ENCODE results near the gene TTLL12.
A peak's percentile ranks its signal among the peaks of the same experiment; 100 is the strongest.

Gene TTLL12

DNA sequence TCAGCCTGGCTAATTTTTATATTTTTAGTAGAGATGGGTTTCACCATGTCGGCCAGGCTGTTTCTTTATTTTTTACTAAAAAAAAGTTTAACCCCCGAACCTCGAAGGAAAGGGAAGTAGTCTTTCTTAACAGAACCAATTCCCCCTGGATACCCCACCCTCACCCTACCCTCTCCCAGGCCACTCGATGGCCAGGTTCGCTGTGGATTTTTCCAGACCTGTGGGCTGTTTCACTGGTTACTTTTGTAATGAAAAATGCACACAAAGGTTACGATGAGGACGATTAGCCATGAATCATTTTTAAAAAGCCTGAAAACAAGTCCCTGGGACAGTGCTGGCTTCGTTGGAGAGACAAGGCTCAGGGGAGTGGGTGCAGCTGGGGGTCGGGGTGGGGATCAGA lies 33.0 kb downstream of the TTLL12 start:
- TF ChIP-seq EZH2 (optimal IDR thresholded peaks at IDR 0.05; ENCODE audit: low read depth, low read length) (no peak), EZH2phosphoT487 (IDR thresholded peaks at IDR 0.05; ENCODE audit: low read length) (no peak)
- TF ChIP-seq, protein P1, sequence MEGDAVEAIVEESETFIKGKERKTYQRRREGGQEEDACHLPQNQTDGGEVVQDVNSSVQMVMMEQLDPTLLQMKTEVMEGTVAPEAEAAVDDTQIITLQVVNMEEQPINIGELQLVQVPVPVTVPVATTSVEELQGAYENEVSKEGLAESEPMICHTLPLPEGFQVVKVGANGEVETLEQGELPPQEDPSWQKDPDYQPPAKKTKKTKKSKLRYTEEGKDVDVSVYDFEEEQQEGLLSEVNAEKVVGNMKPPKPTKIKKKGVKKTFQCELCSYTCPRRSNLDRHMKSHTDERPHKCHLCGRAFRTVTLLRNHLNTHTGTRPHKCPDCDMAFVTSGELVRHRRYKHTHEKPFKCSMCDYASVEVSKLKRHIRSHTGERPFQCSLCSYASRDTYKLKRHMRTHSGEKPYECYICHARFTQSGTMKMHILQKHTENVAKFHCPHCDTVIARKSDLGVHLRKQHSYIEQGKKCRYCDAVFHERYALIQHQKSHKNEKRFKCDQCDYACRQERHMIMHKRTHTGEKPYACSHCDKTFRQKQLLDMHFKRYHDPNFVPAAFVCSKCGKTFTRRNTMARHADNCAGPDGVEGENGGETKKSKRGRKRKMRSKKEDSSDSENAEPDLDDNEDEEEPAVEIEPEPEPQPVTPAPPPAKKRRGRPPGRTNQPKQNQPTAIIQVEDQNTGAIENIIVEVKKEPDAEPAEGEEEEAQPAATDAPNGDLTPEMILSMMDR (IDR thresholded peaks at IDR 0.05; ENCODE audit: low read length), result no peak
- no peaks in the 10 kb centered on the region for H3K36me3 ChIP-seq (replicated peaks; ENCODE audit: insufficient read depth, low read length)
- no peaks in the 10 kb centered on the region for H3K9me2 ChIP-seq (replicated peaks; ENCODE audit: insufficient read depth, low read length)
- H3K4me1 ChIP-seq (ENCODE audit: low read length), result 0 out of 2 replicates have a peak, but pooled peaks cover 3% of the 10 kb centered on the region
- H3F3A ChIP-seq (ENCODE audit: insufficient read depth, low read length), result no peaks in the 10 kb centered on the region
- H3K27me3 ChIP-seq (replicated peaks; ENCODE audit: insufficient read depth, low read length), result no peaks in the 10 kb centered on the region
- no peaks in the 10 kb centered on the region for H3K9me3 ChIP-seq (replicated peaks; ENCODE audit: insufficient read depth, low read length)
- H3K4me3 ChIP-seq (ENCODE audit: low read length), result no peak overlapping the region
- no peak for DNase-seq
- no peaks in the 10 kb centered on the region for H4K20me1 ChIP-seq (ENCODE audit: insufficient read depth, low read length)
- no peak overlapping the region for H3K4me2 ChIP-seq (ENCODE audit: low read depth, low read length)
- H3K27ac ChIP-seq (ENCODE audit: low read length), result no peak overlapping the region
- H3K9ac ChIP-seq (ENCODE audit: low read length), result no peak overlapping the region
- no peak overlapping the region for H2AFZ ChIP-seq (ENCODE audit: low read length)
- H3K79me2 ChIP-seq (ENCODE audit: low read length), result peaks cover 4% of the 10 kb centered on the region

DNA sequence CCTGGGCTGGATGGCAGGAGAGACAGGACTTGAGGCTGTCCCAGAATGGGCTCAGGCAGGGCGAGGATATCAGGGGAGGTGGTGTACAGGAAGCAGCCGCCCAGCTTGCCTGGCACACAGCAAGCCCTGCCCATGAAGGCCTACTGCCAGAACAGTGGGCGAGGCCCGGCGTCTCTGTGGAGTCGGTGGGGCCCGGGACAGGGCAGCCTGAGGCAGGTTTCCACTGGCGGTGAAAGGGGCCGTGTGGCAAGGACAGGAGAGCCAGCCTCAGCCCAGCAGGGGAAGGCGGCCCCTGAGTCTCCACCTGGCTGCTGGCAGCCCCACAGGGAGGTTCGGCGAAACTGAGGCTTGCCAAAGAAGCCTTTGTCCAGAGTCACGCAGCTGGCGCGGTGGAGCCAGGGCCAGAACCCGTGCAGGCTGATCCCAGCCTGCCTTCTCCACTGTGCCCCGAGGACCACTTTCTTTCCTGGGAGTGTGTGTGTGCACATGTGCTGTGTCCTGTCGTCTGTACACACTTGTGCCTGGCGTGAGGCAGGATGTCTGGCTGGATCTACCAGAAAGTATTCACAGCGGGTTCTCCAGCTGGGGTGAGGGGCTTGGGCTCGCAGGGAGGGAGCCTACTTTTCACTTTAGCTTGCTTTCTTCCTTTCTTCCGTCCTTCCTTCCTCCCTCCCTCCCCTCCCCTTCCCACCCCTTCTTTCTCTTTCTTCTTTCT lies 34.4 kb downstream of the TTLL12 start:
- Histone ChIP-seq H3K9me3 (replicated peaks; ENCODE audit: insufficient read depth, low read length) (no peaks in the 10 kb centered on the region), H3K4me1 (ENCODE audit: low read length) (peaks cover 12% of the 10 kb centered on the region), H3K36me3 (replicated peaks; ENCODE audit: insufficient read depth, low read length) (no peaks in the 10 kb centered on the region), H3K4me3 (ENCODE audit: low read length) (peak overlapping the region; percentile 76), H3K9me2 (replicated peaks; ENCODE audit: insufficient read depth, low read length) (no peaks in the 10 kb centered on the region), H3F3A (ENCODE audit: insufficient read depth, low read length) (peaks cover 3% of the 10 kb centered on the region), H3K79me2 (ENCODE audit: low read length) (peaks cover 4% of the 10 kb centered on the region), H3K4me2 (ENCODE audit: low read depth, low read length) (peak overlapping the region; percentile 95), H2AFZ (ENCODE audit: low read length) (peak overlapping the region; percentile 71), H3K27me3 (replicated peaks; ENCODE audit: insufficient read depth, low read length) (no peaks in the 10 kb centered on the region), H3K27ac (ENCODE audit: low read length) (no peak overlapping the region), H4K20me1 (ENCODE audit: insufficient read depth, low read length) (no peaks in the 10 kb centered on the region), H3K9ac (ENCODE audit: low read length) (peak overlapping the region; percentile 43)
- TF ChIP-seq, protein P1 (IDR thresholded peaks at IDR 0.05; ENCODE audit: low read length), result no peak
- TF ChIP-seq EZH2phosphoT487 (IDR thresholded peaks at IDR 0.05; ENCODE audit: low read length) (no peak), EZH2 (optimal IDR thresholded peaks at IDR 0.05; ENCODE audit: low read depth, low read length) (no peak)
- peak; percentile 40 for DNase-seq

DNA sequence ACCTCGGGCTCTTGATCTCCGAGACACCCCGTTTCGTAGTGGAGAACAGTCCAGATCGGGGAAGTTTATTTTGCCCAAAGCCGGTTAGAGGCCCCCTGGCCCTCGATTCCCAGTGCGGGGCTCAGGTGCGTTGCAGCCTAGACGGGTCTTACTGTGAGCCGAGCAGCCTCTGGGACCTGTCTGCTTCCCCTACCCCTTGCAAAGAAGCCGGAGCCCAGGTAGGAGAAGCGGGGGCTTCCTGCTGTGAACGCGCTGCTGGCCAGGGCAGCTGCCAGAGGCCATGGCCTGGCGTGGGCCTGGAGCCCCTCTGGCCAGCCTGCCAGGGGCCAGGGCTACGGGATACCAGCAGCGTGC lies 35.0 kb downstream of the TTLL12 start:
- H3F3A ChIP-seq (ENCODE audit: insufficient read depth, low read length), result peaks cover 8% of the 10 kb centered on the region
- no peak overlapping the region for H3K27ac ChIP-seq (ENCODE audit: low read length)
- H3K4me3 ChIP-seq (ENCODE audit: low read length), result peak overlapping the region; percentile 76
- DNase-seq, result no peak
- H3K4me1 ChIP-seq (ENCODE audit: low read length), result peaks cover 12% of the 10 kb centered on the region
- H3K27me3 ChIP-seq (replicated peaks; ENCODE audit: insufficient read depth, low read length), result no peaks in the 10 kb centered on the region
- peaks cover 4% of the 10 kb centered on the region for H3K79me2 ChIP-seq (ENCODE audit: low read length)
- H3K9me2 ChIP-seq (replicated peaks; ENCODE audit: insufficient read depth, low read length), result no peaks in the 10 kb centered on the region
- H2AFZ ChIP-seq (ENCODE audit: low read length), result peak overlapping the region; percentile 71
- no peaks in the 10 kb centered on the region for H3K36me3 ChIP-seq (replicated peaks; ENCODE audit: insufficient read depth, low read length)
- H3K4me2 ChIP-seq (ENCODE audit: low read depth, low read length), result peak overlapping the region; percentile 95
- H4K20me1 ChIP-seq (ENCODE audit: insufficient read depth, low read length), result no peaks in the 10 kb centered on the region
- H3K9ac ChIP-seq (ENCODE audit: low read length), result peak overlapping the region; percentile 43
- no peaks in the 10 kb centered on the region for H3K9me3 ChIP-seq (replicated peaks; ENCODE audit: insufficient read depth, low read length)
- TF ChIP-seq EZH2phosphoT487 (IDR thresholded peaks at IDR 0.05; ENCODE audit: low read length), result no peak
- TF ChIP-seq, protein P1 (IDR thresholded peaks at IDR 0.05; ENCODE audit: low read length), result no peak
- TF ChIP-seq EZH2 (optimal IDR thresholded peaks at IDR 0.05; ENCODE audit: low read depth, low read length), result no peak
